Esophagus muscularis mucosa (tissue), 3 donors: ENCODE measurements around the gene GLIS1.

Experiments used
- CTCF ChIP-seq, 3 experiments: fragments of 200-600 bp in 2 of 3; fragments of 450-650 bp in 1 of 3; sonication (generic) in 2 of 3; IDR thresholded peaks; one replicate each; pipeline ENCODE4 v1.5.1; 2017 to 2019; ENCODE audit warnings: antibody characterized with exemption in 3 of 3, mild to moderate bottlenecking in 2 of 3, moderate library complexity in 1 of 3
- POLR2A ChIP-seq: fragments of 450-650 bp; IDR thresholded peaks from one replicate; pipeline ENCODE4 v1.6.1; 2017; ENCODE audit warnings: antibody characterized with exemption, moderate library complexity, mild to moderate bottlenecking, low read depth
- POLR2AphosphoS5 ChIP-seq, 2 donors: sonication (generic); formaldehyde crosslinking; IDR thresholded peaks; one replicate each; pipeline ENCODE4 v1.6.1; 2017; ENCODE audit warnings: antibody characterized with exemption in 2 of 2

- TF ChIP-seq CTCF (IDR thresholded peaks at IDR 0.05) (no peak), POLR2A (no peak), POLR2AphosphoS5 (IDR thresholded peaks at IDR 0.05) (no peak)
These were observed 233.6 kb downstream of the GLIS1 start for GRCh38 chr1:53505401-53505800.
